Stimulated activated CD4-positive, alpha-beta T cell treated with anti-CD3 and anti-CD28 coated beads, Interleukin-12 subunit alpha, Interleukin-12 subunit beta, amount 100 ng/mL, for 48 hours (primary cell): ENCODE measurements around the gene HHAT.

Source experiments
- DNase-seq, 3 donors: peaks; one replicate each; pipeline ENCODE4 v3.0.0-alpha.2; 2020; ENCODE audit warnings: low read depth in 2 of 3, low spot score in 1 of 3

The HHAT gene

DNA sequence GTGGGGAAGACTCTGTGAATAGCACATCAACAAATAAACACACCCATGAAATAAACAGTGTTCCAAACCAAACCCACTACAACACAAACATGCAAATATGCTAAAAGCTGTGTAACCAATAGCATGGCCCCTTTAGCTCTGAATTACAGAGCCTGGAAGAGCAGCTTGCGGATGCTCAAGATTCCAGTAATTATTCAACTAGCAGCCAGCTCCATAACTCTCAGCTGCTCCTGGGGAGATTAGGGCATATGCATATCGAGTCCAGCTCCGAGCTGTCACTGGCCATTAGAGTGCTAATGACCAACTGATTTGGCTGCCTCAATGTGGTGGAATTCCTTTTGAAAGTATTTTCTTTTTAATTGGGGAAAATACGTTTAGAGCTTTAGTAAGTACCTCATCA, 207.1 kb downstream of the HHAT start:
- DNase-seq, result no peak

DNA sequence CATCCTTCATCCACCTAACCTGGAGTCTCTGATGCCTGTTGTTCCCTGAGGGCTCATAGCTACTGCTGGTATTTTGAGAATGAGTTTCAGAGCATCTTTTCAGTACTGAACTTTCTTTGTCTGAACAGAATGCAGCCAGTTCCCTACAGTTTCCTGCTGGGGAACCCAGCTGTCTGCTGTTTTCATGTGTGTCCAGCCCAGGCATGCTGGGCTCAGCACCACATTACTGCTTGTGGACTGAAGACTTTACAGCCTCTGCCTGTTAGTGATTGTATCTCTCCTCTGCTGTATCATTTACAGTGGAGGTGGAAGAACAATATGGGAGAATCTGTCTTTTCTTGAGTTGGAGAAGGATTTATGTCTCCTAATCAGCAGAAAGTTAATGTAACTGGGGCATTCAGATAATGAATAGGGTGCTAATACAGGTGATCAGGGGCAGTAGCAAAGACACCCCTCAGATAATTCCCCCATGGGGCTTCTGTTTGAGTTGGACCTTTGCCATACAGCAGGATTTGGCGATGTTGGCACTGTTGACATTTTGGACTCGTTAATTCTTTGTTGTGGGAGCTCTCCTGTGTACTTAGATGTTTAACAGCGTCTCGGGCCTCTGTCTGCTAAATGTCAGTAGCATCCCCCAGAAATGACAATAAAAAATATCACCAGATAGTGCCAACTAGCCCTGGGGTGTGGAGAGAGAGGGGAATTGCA, 207.7 kb downstream of the HHAT start:
- DNase-seq, result no peak

DNA sequence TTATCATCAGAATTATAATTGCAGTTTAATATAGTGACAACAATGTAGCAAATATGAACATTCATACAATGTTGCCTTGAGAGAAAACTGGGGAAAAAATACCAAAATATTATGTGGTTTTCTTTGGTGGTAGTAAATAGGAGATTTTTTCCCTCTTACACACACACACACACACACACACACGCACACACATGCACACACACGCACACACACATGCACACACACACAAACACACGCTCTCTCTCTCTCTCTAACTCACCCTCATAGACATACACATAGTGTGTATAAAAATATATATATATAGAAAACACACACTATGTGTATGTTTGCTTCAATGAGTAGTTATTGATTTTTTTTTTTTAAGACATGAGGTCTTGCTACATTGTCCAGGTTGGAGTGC, 211.6 kb downstream of the HHAT start:
- DNase-seq, result no peak

DNA sequence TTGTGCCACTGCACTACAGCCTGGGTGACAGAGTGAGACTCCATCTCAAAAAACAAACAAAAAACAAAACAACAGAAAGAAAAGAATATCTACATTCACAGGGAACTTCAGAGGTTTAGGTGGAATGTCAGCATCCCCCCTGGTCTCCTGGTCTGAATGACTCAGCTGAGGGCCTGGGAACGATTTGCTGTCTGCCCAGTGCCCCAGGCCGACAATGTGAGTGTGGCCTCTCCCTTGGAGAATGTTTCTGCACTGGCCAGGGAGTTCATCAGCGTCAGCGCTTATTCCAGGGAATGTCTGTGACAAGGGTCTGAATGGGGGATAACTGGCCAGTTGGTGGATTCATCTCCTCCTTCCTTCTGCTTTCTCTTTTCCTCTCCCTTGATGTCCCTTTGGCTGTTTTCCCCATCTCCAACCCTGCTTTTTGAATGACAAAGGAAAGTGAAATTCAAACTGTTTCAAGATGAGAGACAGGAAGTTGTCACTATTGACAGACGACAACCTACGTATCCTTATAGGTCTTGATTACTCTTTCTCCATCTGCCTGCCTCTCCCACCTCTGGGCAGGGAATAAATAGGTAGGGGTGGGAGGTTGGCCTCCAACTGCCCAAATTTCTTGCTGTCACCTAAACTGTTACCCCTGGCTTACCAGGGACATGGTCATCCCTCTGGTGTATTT, 213.1 kb downstream of the HHAT start:
- no peak for DNase-seq

DNA sequence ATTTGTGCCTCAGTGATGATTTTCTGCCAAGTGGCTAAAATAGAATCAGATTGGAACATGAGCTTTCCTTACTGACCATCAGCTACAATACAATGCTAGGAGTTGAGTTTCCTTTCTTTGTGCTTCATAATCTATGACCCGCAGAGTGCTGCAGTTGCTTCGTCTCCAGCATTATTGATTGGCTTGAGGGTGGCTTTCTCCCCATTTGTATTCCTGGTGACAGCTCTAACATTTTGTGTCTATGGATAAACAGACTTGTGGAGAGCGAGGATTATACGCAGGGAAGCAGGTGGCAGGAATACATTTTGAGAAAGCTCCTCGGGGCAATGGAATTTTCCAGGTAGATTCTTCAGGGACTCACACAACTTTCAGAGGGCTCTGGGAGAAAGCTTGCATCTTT, 223.2 kb downstream of the HHAT start:
- no peak for DNase-seq

DNA sequence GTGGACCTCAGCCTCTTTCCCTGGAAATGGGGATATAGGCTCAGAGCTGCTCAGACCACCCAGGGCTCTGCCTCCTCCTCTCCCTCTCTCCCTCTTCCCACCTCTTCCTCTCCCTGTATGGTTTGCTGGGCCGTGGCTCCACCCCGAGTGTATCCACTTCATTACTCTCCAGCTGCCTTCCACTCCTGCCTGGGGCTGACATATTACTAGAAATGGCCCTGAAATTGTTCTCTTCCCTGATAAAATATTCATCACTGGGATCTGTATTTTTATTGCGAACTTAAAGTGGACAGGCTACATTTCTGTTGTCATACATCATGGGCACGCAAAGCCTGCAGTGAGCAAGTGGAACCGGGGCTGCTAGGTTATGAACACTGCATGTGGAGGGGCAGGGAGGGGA, 225.0 kb downstream of the HHAT start:
- DNase-seq, result no peak

DNA sequence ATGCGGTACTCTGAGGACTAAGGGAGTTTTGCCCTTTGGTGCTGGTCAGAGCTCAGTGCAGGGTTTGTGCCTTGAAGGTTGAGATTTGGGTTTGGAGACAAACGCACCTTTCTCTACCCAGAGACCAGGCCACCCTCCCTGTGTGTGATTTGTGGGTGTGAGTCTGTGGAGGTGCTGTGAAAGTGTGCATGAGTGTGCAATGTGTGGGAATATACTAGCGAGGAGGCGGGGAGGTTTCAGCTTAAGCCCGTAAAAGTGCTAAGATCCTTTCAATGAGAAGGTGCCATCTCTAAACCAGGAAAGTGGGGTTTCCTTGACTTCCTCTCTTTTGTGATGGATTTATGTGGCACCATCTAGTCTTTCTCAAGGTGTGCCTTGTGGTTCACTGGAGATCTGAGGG, 225.7 kb downstream of the HHAT start:
- DNase-seq, result no peak

DNA sequence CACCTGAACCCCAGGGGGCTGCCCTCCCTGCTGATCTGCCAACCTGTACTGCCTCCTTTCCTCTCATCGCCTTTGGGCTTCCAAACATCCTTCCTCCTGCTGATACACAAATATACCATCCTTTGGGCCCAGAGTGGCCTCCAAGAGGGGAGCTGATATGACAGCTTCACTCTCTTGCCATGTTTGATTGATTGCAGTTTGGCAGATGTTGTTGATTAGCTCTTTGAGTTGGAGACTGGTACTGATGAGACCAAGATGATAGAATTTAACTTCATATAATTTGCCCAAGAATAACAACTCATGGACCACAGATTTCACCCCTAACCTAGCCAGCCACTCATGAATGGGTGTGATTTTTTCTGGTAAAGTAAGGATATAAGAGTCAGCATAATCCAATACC, 227.8 kb downstream of the HHAT start:
- DNase-seq, result no peak

DNA sequence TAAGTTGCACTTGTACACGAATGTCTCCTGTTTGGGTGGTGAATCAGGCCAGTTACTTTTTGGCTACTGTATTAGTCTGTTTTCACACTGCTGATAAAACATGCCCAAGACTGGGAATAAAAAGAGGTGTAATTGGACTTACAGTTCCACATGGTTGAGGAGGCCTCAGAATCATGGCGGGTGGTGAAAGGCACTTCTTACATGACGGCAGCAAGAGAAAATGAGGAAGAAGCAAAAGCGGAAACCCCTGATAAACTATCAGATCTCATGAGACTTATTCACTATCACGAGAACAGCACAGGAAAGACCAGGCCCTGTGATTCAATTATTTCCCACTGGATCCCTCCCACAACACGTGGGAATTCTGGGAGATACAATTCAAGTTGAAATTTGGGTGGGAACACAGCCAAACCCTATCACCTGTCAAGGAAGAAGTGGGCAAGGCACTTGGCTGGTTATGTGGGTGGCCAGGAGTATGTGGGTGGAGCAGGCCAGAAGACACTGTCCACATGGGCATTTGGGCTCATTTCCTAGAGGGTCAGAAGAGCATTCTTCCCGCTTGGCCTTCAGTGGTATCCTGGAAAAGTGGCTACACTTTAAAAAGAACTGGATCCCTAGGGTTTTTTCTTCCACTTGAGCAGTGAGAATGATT, 228.8 kb downstream of the HHAT start:
- DNase-seq, result no peak

DNA sequence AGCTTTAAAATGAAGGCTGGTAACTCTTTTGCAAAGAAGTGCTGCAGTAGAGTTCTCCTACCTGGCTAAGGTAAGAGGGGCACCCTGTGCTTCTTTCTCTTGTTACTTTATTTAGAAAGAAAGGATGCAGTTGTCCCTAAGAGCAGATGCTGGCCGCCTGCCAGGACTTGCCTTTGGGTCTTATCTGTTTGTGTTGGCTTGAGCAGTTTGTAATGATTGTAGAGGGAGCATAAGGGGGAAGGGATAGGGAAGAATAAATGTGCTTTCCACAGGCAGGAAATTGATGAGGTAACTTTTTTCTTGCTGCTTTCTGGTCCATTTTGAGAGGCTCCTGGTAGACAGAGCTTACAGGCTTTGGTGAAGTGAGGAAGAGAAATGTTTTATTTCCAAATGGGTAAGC, 229.6 kb downstream of the HHAT start:
- no peak for DNase-seq

DNA sequence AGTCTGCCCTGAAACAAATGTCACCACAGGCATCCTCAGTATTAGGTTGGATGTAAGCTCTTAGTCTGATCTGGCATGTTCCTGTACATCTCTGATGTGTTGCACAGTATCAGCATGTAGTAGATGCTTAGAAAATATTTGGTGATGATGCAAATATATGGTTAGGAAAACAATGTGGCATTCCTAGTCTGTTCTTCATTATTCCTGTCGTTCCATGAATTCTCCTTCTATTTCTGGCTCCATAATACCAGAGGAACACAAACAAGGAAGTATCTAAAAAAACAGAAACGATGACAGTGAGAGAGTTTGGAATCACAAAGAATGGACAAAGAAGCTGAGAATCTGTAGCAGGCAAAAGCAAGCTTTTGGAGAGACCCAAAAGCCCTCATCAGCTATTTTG, 236.6 kb downstream of the HHAT start:
- no peak for DNase-seq

DNA sequence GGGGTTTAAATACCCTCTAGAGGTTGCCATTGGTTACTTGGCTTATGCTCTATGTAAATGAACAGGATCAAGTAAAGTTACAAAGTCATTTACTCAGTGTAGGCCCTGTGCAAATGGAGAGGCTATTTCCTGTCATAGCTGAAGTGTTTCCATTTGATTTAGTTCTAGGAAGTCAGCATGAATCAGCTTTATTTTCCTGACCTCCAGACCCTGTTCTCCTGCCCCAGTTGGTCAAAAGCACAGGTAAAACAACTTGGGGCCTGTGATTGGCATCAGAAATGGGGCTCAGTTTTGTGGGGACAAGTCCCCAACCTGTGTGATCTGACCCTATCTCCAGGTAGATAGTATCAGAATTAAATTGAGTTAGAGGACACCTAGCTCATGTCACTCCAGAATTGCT, 239.9 kb downstream of the HHAT start:
- DNase-seq, result no peak

DNA sequence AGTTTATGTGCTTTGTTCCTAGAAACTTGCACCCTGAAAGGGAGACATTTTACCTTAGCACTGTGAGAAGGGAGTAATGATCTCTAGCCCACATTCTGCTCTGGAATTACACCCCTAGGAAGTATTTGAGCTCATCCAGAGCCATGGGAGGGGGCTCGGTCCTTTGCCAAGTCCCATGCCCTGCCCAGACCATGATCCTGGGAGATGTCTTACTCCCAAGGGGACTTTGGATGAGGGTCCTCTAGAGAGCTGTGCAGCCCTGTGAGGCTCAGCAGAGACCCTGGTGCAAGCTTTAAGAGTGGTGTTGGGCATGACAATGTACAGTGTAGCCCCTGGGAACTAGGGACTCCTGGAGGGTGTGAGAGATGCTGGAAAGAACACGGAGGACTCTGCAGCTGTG, 241.4 kb downstream of the HHAT start:
- DNase-seq, result no peak

DNA sequence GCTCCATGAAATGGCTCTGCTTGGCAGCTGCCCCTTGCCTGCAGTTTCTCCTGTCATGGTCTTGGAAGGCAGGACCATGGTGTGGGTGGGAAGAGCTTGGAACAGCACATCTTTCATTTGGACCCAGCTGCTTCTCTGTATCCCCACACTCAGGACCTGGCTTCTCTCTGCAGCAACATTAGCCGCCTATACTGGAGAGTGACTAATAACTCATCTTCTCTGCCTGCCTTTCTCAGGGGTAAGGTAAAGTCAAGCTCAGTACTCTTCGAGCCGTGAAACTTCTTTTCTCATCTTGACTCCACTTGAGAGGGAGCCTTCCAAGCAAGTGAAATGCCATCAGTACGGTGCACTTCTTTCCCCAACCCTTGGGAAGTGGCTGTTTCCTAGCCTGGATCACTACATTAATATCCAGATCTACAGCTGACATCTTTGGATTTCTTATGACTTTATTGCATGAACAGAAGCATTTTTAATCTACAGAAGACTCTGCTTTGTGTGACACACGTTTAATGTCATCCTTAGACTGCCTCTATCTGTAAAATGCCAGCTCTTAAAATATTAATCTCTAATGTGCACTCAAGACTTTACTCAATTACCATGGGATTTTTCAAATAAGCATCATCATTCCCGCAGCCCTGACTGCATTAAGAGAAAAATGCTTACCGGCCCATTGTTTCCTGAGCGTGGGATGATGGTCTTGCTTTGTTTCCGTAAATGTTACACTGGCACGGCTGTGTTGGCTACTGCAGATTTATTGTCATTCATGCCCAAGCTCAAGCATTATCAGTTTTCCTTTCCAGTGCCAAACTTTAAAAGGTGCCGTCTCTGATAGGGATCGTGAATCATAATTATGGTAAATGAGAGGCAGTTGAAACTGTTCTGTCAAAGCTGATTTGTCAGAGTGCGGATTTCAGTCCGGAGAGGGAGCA, 242.9 kb downstream of the HHAT start:
- DNase-seq, result no peak

DNA sequence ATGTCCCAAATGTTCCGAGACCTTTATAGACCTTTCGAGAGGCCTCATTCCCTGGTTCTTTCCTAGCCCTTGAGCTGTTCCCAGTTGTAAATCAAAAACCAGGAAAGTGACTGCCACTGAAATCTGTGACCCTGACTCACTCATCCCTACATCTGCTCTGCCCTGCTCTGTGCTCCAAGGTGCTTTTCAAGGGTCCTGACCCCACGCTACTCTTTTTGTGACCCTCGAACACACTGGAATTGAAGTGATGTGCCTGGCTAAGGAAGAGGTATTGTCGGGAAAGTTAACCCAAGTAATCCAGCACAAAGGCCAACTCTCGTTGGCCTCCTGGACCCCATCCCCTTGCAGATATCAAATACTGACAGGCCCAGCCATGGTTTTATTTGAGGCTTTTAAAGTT, 244.4 kb downstream of the HHAT start:
- DNase-seq, result no peak

DNA sequence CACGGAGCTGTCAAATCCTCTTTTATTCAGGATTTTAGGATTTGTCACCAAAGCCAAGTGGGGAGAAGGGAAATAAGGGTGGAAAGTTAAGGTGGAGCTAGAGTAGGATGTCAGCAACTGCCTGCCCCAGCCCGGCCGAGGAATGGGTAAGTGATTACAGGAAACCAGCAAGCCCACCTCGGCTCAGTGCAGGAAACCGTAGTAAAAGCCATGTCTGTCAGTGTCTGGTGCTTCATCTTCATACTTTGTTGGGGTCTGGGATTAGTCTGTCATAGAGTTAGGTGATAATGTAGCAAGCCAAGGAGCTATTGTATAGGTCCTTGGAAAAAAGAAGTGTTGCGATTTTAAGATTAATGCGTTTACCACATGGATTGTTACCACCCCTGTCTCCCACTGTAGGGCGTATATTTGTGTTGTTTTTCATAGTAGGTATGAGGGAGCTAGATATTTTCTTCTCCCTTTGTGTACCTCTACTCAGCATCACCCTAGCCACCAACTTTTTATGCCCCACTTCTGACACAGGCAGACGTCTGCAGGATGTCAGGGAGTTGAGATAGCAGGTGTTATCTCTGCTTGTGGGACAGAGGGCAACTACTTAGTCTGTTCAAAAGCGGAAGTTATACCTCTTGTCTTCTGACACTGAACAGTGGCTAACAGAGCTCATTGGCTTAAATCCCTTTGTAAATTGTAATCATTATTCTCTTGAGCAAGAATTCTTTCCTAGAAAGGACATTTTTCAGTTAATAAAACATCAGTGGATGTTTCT, 253.7 kb downstream of the HHAT start:
- no peak for DNase-seq

DNA sequence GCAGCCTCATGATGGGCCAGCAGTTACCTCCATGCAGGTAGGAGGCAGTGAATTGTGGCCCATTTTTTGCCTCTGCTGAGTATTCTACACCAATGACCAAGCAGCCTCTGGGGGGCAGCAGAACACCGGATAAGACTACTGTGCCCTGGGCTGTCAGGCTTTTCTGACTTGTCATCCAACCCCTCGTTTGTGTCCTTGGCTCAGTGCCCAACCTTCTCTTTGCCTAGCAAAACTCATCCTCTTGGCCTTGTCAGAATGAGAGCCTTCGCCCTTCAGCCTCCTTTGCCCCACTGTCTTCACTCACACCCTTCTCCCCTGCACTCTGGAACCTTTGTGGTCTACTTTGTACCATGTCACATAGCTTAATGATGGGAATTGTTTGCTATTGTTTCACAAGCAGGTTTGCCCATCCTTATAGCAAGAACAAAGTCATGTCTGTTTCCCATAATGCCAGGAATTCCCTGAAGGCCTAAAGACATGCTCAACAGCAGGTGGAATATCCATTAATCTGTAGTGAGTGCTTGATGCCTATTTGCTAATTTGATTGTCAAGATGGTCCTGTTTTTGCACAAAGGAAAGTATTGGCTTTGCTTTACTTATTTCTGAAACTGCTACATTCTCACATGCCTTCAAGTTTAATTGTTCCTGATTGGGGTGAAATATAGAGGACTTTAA, 255.9 kb downstream of the HHAT start:
- DNase-seq, result peak; percentile 61 to 72 (median 62)

DNA sequence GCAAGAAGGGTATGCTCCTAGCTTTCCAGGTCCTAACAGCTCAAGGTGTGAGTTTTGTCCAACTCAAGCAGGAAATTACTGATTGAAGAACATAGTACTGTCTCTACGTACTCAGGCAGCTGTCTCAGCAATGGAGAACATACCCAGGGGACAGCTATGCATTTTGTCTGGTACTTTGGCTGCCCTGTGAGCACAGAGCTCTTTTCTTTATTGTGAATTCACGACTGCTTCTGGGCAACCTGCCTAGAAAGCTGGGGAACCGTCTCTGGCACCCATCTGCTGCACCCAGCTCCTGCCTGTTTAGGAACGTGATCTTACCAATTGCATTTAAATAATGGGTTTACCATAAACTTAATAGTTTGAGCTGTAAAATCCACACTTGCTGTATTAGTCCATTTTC, 258.1 kb downstream of the HHAT start:
- no peak for DNase-seq

DNA sequence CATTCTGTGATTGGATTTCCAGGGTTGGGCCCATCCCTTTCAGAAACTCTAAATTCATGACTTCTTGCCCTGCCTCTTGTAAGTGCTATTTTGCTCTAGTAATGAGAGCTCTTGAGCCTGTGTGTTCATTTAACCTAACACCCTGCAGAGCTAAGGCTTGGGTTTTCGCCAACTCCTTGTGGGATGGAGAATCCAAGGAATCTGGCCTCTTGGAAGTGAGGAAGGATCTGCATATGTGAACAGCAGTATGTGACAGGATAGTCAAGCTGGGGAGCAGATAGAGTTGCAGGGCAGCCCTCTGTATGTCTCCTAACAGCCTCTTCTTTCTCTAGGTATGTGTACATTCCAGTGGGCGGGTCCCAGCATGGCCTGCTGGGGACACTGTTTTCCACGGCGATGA, 258.9 kb downstream of the HHAT start:
- no peak for DNase-seq

DNA sequence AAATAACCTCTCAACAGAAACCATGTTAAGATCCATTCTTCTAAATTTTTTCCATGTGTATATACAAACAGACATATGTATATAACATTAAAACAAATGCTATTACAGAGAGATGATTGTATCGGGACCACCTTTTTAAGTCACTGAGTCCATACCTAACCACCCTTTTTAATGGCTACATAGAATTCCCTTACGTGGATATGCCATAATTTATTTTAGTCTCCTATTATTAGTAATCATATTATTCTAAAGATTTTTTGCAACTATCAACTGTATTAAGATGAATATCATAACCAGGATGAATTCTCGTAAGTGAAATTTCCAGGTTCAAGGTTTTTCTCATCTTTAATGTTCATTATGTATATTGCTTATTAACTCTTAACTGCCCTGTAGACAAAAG, 259.7 kb downstream of the HHAT start:
- DNase-seq, result no peak
